K562 (cell line): ENCODE data around the gene SCAPER. TPM values are rescaled to one million over a fixed set of nuclear protein-coding genes. Genes with fewer than 3 reads are reported as not detected.
A peak's percentile ranks its signal among the peaks of the same experiment; 100 is the strongest.

ENCODE experiments used
- ATAC-seq: fragments of 200-7000 bp; cut with Tn5 transposase; 3 replicates; pipeline ENCODE4 v1.9.1; 2020; ENCODE audit warnings: moderate library complexity
- BruUV-seq: library from RNA; stranded (reverse); fragments of 400-500 nt; replicated peaks from 2 replicates; lab custom pipeline; 2021; lab: Mats Ljungman, UMichigan
- CTCF ChIA-PET: fragments of 300-600 bp; formaldehyde crosslinking; extraction: SDS; loops from one replicate; lab custom pipeline; 2021; ENCODE audit warnings: low intra/inter-chr PET ratio; lab: Yijun Ruan, JAX
- POLR2A ChIA-PET: fragments of 300-600, 350-650 bp; sonication (Branson Sonifier 250); formaldehyde crosslinking; extraction: SDS; loops from one replicate; lab custom pipeline; 2021; ENCODE audit warnings: antibody characterized with exemption, inconsistent platforms; lab: Yijun Ruan, JAX
- DNase-seq, 4 experiments: peaks; one replicate each; pipeline versions ENCODE4 v3.0.0 to v3.0.0-alpha.2; 2011 to 2018; ENCODE audit warnings: low spot score in 3 of 4, mixed read lengths in 3 of 4; ENCODE audit errors: extremely low read depth in 1 of 4
- FAIRE-seq: peaks from 2 replicates; lab custom pipeline; 2011; peaks lifted over from hg19 to GRCh38; lab: Jason Lieb, UNC
- H2AFZ ChIP-seq: 2 replicates; pipeline ENCODE4 v1.6.0; 2011; ENCODE audit warnings: low read depth, low read length, control low read depth, inconsistent platforms
- H3K27ac ChIP-seq: fragments of 200-600 bp; 3 replicates; pipeline ENCODE4 v1.8.0; 2011; ENCODE audit warnings: low read depth, mild to moderate bottlenecking, control low read depth, inconsistent platforms, low read length, moderate library complexity, mixed read lengths; ENCODE audit errors: extremely low read depth
- H3K27me3 ChIP-seq, 2 experiments: fragments of 300-600 bp in 1 of 2; 2 replicates in 1 of 2; 3 replicates in 1 of 2; pipeline versions ENCODE4 v1.6.0 to v1.8.0; 2011; ENCODE audit warnings: inconsistent platforms in 2 of 2, low read length in 2 of 2, mild to moderate bottlenecking in 1 of 2, mixed read lengths in 1 of 2, moderate library complexity in 1 of 2; ENCODE audit not compliant: control insufficient read depth in 2 of 2, insufficient read depth in 2 of 2
- H3K36me3 ChIP-seq: fragments of 300-600 bp; 3 replicates; pipeline ENCODE4 v1.8.0; 2011; ENCODE audit warnings: mild to moderate bottlenecking, low read length, inconsistent platforms; ENCODE audit not compliant: control insufficient read depth, insufficient read depth
- H3K4me1 ChIP-seq, 2 experiments: fragments of 200-600 bp in 1 of 2; replicated peaks in 1 of 2; 2 replicates in 1 of 2; 3 replicates in 1 of 2; pipeline versions ENCODE4 v1.5.1 to v1.8.0; 2011; ENCODE audit warnings: inconsistent platforms in 2 of 2, low read length in 2 of 2, mild to moderate bottlenecking in 1 of 2, mixed read lengths in 1 of 2, moderate library complexity in 1 of 2; ENCODE audit not compliant: control insufficient read depth in 2 of 2, insufficient read depth in 2 of 2
- H3K4me2 ChIP-seq: 2 replicates; pipeline ENCODE4 v1.6.1; 2011; ENCODE audit warnings: low read length, control low read depth, inconsistent platforms, mixed read lengths; ENCODE audit not compliant: insufficient read depth
- H3K4me3 ChIP-seq: fragments of 200-600 bp; sonication (generic), shearing (Covaris generic); 2 replicates; pipeline ENCODE4 v1.5.1; 2016; ENCODE audit warnings: control low read depth, inconsistent platforms
- H3K79me2 ChIP-seq: fragments of 200-600 bp; 3 replicates; pipeline ENCODE4 v1.8.0; 2011; ENCODE audit warnings: low read length, inconsistent platforms; ENCODE audit not compliant: control insufficient read depth, insufficient read depth
- H3K9ac ChIP-seq, 2 experiments: 2 replicates each; pipeline versions ENCODE4 v1.6.0 to v1.6.1; 2011; ENCODE audit warnings: low read depth in 2 of 2, low read length in 2 of 2, control low read depth in 1 of 2, inconsistent platforms in 1 of 2, mild to moderate bottlenecking in 1 of 2, mixed read lengths in 1 of 2; ENCODE audit not compliant: insufficient read depth in 1 of 2
- H3K9me1 ChIP-seq: one replicate; pipeline ENCODE4 v1.6.0; 2011; ENCODE audit warnings: inconsistent platforms, mild to moderate bottlenecking, low read length, moderate library complexity; ENCODE audit not compliant: control insufficient read depth, insufficient read depth
- H3K9me3 ChIP-seq: replicated peaks from 2 replicates; pipeline ENCODE4 v1.5.1; 2011; ENCODE audit warnings: low read depth, low read length, inconsistent platforms; ENCODE audit not compliant: control insufficient read depth, insufficient read depth
- H4K20me1 ChIP-seq: replicated peaks from 2 replicates; pipeline ENCODE4 v1.6.1; 2011; ENCODE audit warnings: low read length, inconsistent platforms, mixed read lengths; ENCODE audit not compliant: control insufficient read depth, insufficient read depth
- C11orf30 ChIP-seq: fragments of 450-650 bp; IDR thresholded peaks from 2 replicates; pipeline ENCODE4 v1.6.1; 2016; ENCODE audit warnings: low read depth, mild to moderate bottlenecking
- KDM4B ChIP-seq, 2 experiments: fragments of 450-650 bp in 1 of 2; sonication (generic) in 1 of 2; IDR thresholded peaks; 2 replicates each; pipeline ENCODE4 v1.6.1; 2016 to 2017; ENCODE audit warnings: borderline replicate concordance in 2 of 2, antibody characterized with exemption in 1 of 2, low read depth in 1 of 2, mild to moderate bottlenecking in 1 of 2
- MAFF ChIP-seq: IDR thresholded peaks from 2 replicates; pipeline ENCODE4 v1.6.1; 2012; ENCODE audit warnings: low read length, improper control_type of control experiment
- MAFG ChIP-seq: fragments of 450-650 bp; conservative IDR thresholded peaks from 2 replicates; pipeline ENCODE4 v1.6.1; 2016; ENCODE audit warnings: missing genetic modification characterization, missing compliant biosample characterization
- MAFK ChIP-seq: IDR thresholded peaks from 2 replicates; pipeline ENCODE4 v1.6.1; 2011; ENCODE audit warnings: low read length, improper control_type of control experiment
- SETDB1 ChIP-seq: IDR thresholded peaks from one replicate; pipeline ENCODE4 v1.6.1; 2012; ENCODE audit warnings: low read length, control low read depth, inconsistent platforms
- ZNF316 ChIP-seq: fragments of 450-650 bp; IDR thresholded peaks from 2 replicates; pipeline ENCODE4 v1.6.1; 2016
- WGBS: fragments of 100-300 bp; shearing (Covaris generic); methylation state at CpG from one replicate; pipeline ENCODE4 v1.1.6; 2016; ENCODE audit warnings: low coverage, mixed read lengths; ENCODE audit not compliant: insufficient coverage; ENCODE audit errors: missing lambda C conversion rate; 5-methylcytosine and 5-hydroxymethylcytosine counted together
- in situ Hi-C: fragments of 300-500 bp; cut with MboI; formaldehyde crosslinking; loops from 4 replicates; pipeline ENCODE4 v1.15.0; 2018; ENCODE audit warnings: inconsistent platforms, mixed read lengths
- intact Hi-C: fragments of 100-400 bp; cut with micrococcal nuclease; formaldehyde crosslinking; loops from 2 replicates; pipeline ENCODE4 v1.14.2; 2022
- polyA plus RNA-seq, 8 experiments: library from polyadenylated mRNA; depleted of rRNA in 4 of 8; stranded (reverse) in 5 of 8; unstranded in 3 of 8; fragments of >200 nt; fragmentation: Nextera tagmentation in 2 of 8; fragmentation: Illumina TruSeq in 1 of 8; extraction: Ambion mirVana in 2 of 8; extraction: Trizol in 1 of 8; gene quantifications; 2 replicates each; pipeline versions ENCODE4 v1.2.1 to v1.2.3, GENCODE V29; 2011 to 2014; ENCODE audit warnings: inconsistent platforms in 1 of 8, missing spikeins in 1 of 8
- total RNA-seq, 7 experiments: library from RNA; depleted of rRNA in 6 of 7; stranded (reverse); fragments of >200 nt in 6 of 7; fragmentation: Illumina TruSeq in 2 of 7; extraction: Trizol in 2 of 7; gene quantifications; 2 replicates each; pipeline versions ENCODE4 v1.2.1 to v1.2.3, GENCODE V29; 2011 to 2021; ENCODE audit warnings: low replicate concordance in 1 of 7

SCAPER gene
- total and polyA plus RNA-seq, 9 of the 15 experiments (the other 6 are each of a cell fraction or from before 2014, with no cell fraction given) = 1.3 to 5.7 (median 3.2) TPM

GRCh38 chr15:76812381-76812780, 92.8 kb downstream of the SCAPER start:
- Histone ChIP-seq H3K9me1 (no peaks in the 10 kb centered on the region), H3K79me2 (no peaks in the 10 kb centered on the region), H3K4me1 (no peaks in the 10 kb centered on the region), H3K9ac (no peak overlapping the region), H4K20me1 (no peaks in the 10 kb centered on the region), H3K4me2 (no peak overlapping the region), H3K9me3 (no peaks in the 10 kb centered on the region), H2AFZ (no peak overlapping the region), H3K27ac (no peak overlapping the region), H3K36me3 (no peaks in the 10 kb centered on the region), H3K4me3 (no peak overlapping the region), H3K27me3 (peaks cover 0 to 7% of the 10 kb centered on the region in 2 experiments; a peak in 1 of 5 replicates)
- 46% methylated on average over 4 of the region's 4 CpGs for whole genome bisulfite sequencing
- ATAC-seq (no peak), DNase-seq (no peak), FAIRE-seq (no peak)
- POLR2A ChIA-PET = no interaction called here
- peak; percentile 58; the same call in 1 of the 2 replicates for TF ChIP-seq MAFG (tag)
- peak; percentile 35; the same call in 1 of the 2 replicates for TF ChIP-seq MAFK
- TF ChIP-seq C11orf30 = peak; percentile 68
- no peak for TF ChIP-seq SETDB1
- peak; percentile 35 for TF ChIP-seq MAFF
- TF ChIP-seq KDM4B (IDR thresholded peaks at IDR 0.05; ENCODE audit: borderline replicate concordance in 2 of 2, low read depth in 1 of 2) = no peak
- TF ChIP-seq ZNF316 = peak; percentile 87
- BruUV-seq = no TSS peak
- in situ Hi-C loops = no loop called here
- CTCF ChIA-PET = no interaction called here
- intact Hi-C loops = no loop called here
